ENCODE results near the gene AHRR. TPM values are rescaled to one million over a fixed set of nuclear protein-coding genes. Genes with fewer than 3 reads are reported as not detected.

Gene AHRR
- polyA plus RNA-seq, 3 donors: 0.15 TPM; not detected in 1

DNA sequence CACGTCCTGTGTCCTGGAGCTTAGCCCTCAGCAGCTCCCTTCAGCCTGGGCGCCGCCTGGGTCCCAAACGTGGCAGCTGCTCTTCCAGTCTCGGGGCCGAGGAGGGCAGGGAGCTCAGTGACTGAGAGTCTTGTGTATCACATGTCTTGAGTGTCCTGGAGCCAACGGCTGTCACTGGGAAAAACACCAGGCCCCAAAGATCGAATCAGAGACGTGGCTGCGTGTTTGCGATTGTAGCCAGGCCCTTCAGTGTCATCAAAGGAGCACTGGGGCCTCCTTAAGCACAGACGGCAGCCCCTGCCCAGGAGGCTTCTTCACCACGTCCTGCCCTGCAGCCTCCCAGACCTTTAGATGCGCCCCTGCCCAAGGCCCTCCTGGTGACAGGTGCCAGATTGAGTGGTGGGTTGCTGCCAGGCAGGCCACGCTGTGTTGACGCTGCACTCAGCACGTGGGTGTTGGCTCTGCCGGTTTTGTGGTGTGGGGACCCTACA lies 115.8 kb downstream of the AHRR start:
- H3K4me1 ChIP-seq (ENCODE audit: control insufficient read depth in 1 of 2, insufficient read depth in 2 of 2, low read length in 2 of 2): peaks cover 22 to 23% of the 10 kb centered on the region in 2 donors
- DNase-seq: no peak
- H3K9ac ChIP-seq (ENCODE audit: insufficient read depth, low read length, poor library complexity, severe bottlenecking): no peak overlapping the region
- intact Hi-C loops (cut with micrococcal nuclease): no loop called here
- Mint-ChIP-seq H3K4me3 (no peak overlapping the region), H3K4me1 (peaks cover 16% of the 10 kb centered on the region), H3K9me3 (no peaks in the 10 kb centered on the region), H3K27ac (no peak overlapping the region), H3K36me3 (no peaks in the 10 kb centered on the region), H3K27me3 (ENCODE audit: low read depth in 3 of 3) (peaks cover 0 to 9% (median 2%) of the 10 kb centered on the region in 3 donors)
- no peaks in the 10 kb centered on the region for H3K36me3 ChIP-seq (replicated peaks in 1 of 2; ENCODE audit: control insufficient read depth in 1 of 2, insufficient read depth in 2 of 2, low read length in 2 of 2)
- H4K20me1 ChIP-seq (ENCODE audit: insufficient read depth, low read length): no peaks in the 10 kb centered on the region
- no peak overlapping the region for H2AFZ ChIP-seq (ENCODE audit: insufficient read depth, low read depth, low read length, poor library complexity, severe bottlenecking)
- no peak overlapping the region for H3K27ac ChIP-seq (ENCODE audit: low read depth in 1 of 2, low read length in 2 of 2)
- H3K27me3 ChIP-seq (ENCODE audit: control insufficient read depth in 2 of 2, insufficient read depth in 2 of 2, low read length in 2 of 2): no peaks in the 10 kb centered on the region
- no peak overlapping the region for H3K4me2 ChIP-seq (replicated peaks; ENCODE audit: extremely low read depth, low read length, poor library complexity, severe bottlenecking)
- H3K79me2 ChIP-seq (ENCODE audit: insufficient read depth, low read length): no peaks in the 10 kb centered on the region
- H3K4me3 ChIP-seq (replicated peaks in 1 of 3; ENCODE audit: low read depth in 2 of 3, low read length in 3 of 3): no peak overlapping the region
- TF ChIP-seq, protein P1, sequence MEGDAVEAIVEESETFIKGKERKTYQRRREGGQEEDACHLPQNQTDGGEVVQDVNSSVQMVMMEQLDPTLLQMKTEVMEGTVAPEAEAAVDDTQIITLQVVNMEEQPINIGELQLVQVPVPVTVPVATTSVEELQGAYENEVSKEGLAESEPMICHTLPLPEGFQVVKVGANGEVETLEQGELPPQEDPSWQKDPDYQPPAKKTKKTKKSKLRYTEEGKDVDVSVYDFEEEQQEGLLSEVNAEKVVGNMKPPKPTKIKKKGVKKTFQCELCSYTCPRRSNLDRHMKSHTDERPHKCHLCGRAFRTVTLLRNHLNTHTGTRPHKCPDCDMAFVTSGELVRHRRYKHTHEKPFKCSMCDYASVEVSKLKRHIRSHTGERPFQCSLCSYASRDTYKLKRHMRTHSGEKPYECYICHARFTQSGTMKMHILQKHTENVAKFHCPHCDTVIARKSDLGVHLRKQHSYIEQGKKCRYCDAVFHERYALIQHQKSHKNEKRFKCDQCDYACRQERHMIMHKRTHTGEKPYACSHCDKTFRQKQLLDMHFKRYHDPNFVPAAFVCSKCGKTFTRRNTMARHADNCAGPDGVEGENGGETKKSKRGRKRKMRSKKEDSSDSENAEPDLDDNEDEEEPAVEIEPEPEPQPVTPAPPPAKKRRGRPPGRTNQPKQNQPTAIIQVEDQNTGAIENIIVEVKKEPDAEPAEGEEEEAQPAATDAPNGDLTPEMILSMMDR (IDR thresholded peaks at IDR 0.05): no peak
- WGBS (ENCODE audit: insufficient coverage): 94% methylated on average over 17 of the region's 18 CpGs
- H3K9me3 ChIP-seq (replicated peaks in 1 of 2; ENCODE audit: control insufficient read depth in 1 of 2, insufficient read depth in 1 of 2, low read length in 2 of 2): no peaks in the 10 kb centered on the region

DNA sequence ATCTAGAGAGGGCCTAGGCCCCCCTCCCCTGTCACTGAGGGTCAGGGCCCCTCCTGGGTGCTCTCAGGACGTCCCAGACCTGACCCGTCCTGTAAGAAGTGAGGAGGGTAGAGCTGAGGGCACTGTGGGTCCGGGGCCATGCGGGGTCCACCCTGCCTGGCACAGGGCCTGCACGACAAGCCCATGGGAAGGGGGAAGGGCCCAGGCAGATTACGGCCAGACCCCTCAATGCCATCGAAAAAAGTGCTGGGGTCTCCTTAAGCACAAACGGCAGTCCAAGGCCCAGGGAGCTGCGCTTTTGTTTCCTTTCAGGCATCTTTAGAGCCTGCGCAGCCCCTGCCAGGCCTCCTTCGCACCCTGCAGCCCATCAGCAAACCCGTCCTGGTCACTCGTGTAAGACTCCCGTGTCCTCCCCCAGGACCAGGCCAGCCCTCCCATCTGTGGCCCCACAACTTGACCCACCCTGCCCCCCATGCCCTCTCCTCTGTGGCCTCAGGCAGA lies 117.0 kb downstream of the AHRR start:
- intact Hi-C loops (cut with micrococcal nuclease): no loop called here
- H3K9me3 Mint-ChIP-seq: no peaks in the 10 kb centered on the region

More for the DNA sequence above, 117.0 kb downstream of the AHRR start:
- WGBS (ENCODE audit: insufficient coverage): 98% methylated on average over 14 of the region's 14 CpGs
- Histone ChIP-seq H4K20me1 (ENCODE audit: insufficient read depth, low read length) (peaks cover under 1% of the 10 kb centered on the region), H3K9me3 (replicated peaks in 1 of 2; ENCODE audit: control insufficient read depth in 1 of 2, insufficient read depth in 1 of 2, low read length in 2 of 2) (no peaks in the 10 kb centered on the region), H3K9ac (ENCODE audit: insufficient read depth, low read length, poor library complexity, severe bottlenecking) (no peak overlapping the region), H3K4me2 (replicated peaks; ENCODE audit: extremely low read depth, low read length, poor library complexity, severe bottlenecking) (no peak overlapping the region), H3K36me3 (replicated peaks in 1 of 2; ENCODE audit: control insufficient read depth in 1 of 2, insufficient read depth in 2 of 2, low read length in 2 of 2) (no peaks in the 10 kb centered on the region), H3K4me1 (ENCODE audit: control insufficient read depth in 1 of 2, insufficient read depth in 2 of 2, low read length in 2 of 2) (peaks cover 28 to 30% of the 10 kb centered on the region in 2 donors), H3K27ac (ENCODE audit: low read depth in 1 of 2, low read length in 2 of 2) (no peak overlapping the region), H3K79me2 (ENCODE audit: insufficient read depth, low read length) (peaks cover 4% of the 10 kb centered on the region), H2AFZ (ENCODE audit: insufficient read depth, low read depth, low read length, poor library complexity, severe bottlenecking) (no peak overlapping the region), H3K27me3 (ENCODE audit: control insufficient read depth in 2 of 2, insufficient read depth in 2 of 2, low read length in 2 of 2) (no peaks in the 10 kb centered on the region), H3K4me3 (replicated peaks in 1 of 3; ENCODE audit: low read depth in 2 of 3, low read length in 3 of 3) (no peak overlapping the region)
- peaks cover 0 to 3% (median 2%) of the 10 kb centered on the region in 3 donors for H3K27me3 Mint-ChIP-seq (ENCODE audit: low read depth in 3 of 3)
- peaks cover 22% of the 10 kb centered on the region for H3K4me1 Mint-ChIP-seq
- TF ChIP-seq, protein P1 (IDR thresholded peaks at IDR 0.05): no peak
- no peak overlapping the region for H3K4me3 Mint-ChIP-seq
- no peak for DNase-seq
- H3K27ac Mint-ChIP-seq: no peak overlapping the region
- H3K36me3 Mint-ChIP-seq: no peaks in the 10 kb centered on the region
